ENCODE results near the gene PLK2.

Gene PLK2

GRCh38 chr5:58460002-58460731, at the start of gene PLK2:
Gene PLK2 (minus strand): TSS chr5:58460086. CDS start chr5:58459959, 127 bp downstream.
- intact Hi-C loops (cut with DNase I): loop anchor here (1.0 to 5.0 kb wide), 4 partner anchors 573 to 1161 kb away; no protein-coding TSS in a partner anchor
- peak; percentile 92 to 100 (median 98) for DNase-seq

- intact Hi-C loops (cut with DNase I): no loop called here
- no peak for DNase-seq
Measured at GRCh38 chr5:58507715-58508114, 47.8 kb upstream of the PLK2 start.

GRCh38 chr5:58505971-58506640, 46.2 kb upstream of the PLK2 start:
- intact Hi-C loops (cut with DNase I): no loop called here
- DNase-seq: no peak

DNA sequence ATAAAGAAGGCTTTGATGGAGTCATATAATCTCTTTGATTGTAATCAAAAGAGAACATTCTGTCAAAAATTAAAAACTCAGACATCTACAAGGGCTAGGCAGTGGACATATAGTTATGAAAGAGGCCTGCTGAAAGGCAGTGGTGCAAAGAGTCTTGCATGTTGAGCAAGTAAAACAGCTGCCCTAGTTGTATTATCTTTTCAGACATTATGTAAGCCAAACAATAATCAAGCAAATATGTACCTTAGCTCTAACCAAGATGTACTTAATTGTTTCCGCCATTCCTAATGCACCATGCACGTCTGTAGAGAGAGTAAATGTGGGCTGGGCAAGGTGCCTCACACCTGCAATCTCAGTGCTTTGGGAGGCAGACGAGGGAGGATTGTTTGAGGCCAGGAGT, 45.6 kb upstream of the PLK2 start:
- intact Hi-C loops (cut with DNase I): no loop called here
- no peak for DNase-seq

- intact Hi-C loops (cut with DNase I): no loop called here
- no peak for DNase-seq
Measured at GRCh38 chr5:58504766-58505165, 44.9 kb upstream of the PLK2 start.

GRCh38 chr5:58503390-58504046, 43.6 kb upstream of the PLK2 start:
- no peak for DNase-seq
- intact Hi-C loops (cut with DNase I): no loop called here

DNA sequence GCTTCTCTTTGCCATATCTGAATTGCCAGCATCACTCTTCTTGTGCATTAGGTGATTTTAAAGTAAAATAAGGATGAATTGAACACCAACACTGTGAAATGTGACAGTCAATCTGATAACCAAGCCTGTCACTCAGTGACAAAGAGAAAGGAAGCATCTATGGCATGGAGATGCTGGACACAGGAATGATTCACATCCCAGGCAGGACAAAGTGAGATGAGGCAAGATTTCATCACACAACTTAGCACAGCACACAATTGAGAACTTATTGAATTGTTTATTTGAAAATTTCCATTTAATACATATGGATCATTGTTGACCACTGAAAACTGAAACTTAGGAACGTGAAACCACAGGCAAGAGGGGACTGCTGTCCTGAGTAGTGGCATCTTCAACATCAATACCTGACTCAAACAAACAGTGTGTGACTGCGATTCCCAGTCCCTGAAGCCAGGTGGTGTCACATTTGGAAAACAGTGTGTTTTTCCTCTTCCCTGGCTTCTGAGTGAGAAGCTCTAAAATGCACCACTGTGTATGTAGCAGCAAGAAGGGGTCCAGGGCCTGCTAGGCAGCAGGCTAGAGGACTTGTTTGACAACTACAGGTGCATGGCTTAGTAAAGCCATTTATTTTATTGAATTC, 42.0 kb upstream of the PLK2 start:
- intact Hi-C loops (cut with DNase I): no loop called here
- DNase-seq: no peak

- no peak for DNase-seq
- intact Hi-C loops (cut with DNase I): loop anchor here (2.0 kb wide), 1 partner anchor 351 kb away; no protein-coding TSS in a partner anchor
Measured at GRCh38 chr5:58499941-58500340, 40.1 kb upstream of the PLK2 start.

DNA sequence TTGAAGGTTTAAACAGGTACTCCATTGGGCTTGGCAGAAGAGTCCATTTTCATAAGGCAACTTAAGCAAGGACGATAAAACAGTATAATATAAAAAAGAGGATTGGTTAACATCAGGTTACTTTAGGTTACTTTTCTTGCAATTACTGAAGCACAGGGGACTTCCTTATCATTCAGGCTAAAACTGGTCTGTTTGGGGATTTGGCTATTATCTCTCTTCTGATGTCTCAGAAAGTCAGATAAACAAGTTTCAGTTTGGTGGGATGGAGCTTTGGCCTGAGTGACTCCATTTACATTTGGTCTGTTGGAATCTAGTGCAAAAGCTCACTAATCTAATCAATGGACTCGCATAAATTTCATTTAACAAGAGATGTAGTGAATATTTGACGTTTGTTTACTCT, 39.3 kb upstream of the PLK2 start:
- intact Hi-C loops (cut with DNase I): loop anchor here (2.0 kb wide), 1 partner anchor 352 kb away; no protein-coding TSS in a partner anchor

DNA sequence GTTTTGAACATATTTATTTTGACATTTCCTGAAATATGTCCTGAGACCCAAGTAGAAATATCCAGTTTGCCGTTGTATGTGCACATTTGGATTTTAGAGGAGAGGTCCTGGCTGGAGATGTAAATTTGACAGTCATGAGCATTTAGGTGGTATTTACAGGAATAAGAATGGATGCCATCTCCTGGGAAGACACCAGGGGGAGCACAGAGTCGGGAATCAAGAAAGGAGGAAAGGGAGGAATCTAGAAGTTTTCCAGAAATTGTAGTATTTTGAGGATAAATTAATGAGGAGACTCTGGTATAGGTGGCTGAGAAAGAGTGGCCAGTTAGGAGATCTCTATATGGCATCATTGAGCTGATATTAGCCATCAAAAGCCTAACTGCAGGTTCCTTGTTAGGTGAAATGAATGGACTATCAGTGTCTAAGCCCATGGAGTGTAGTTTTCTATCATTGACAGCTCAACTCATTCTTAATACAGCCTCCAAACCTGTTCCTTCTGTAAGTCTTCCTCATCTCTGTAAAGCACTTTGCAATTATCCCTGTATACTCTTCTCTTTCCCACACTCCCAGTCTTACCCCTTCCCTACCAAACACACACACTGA, 38.6 kb upstream of the PLK2 start:
- peak in 6 of 10 donors; percentile 20 to 73 (median 38) for DNase-seq
- intact Hi-C loops (cut with DNase I): loop anchor here (2.0 kb wide), 1 partner anchor 352 kb away; no protein-coding TSS in a partner anchor

More for the DNA sequence above, 39.3 kb upstream of the PLK2 start:
- no peak for DNase-seq

GRCh38 chr5:58497921-58498320, 38.0 kb upstream of the PLK2 start:
- intact Hi-C loops (cut with DNase I): loop anchor here (2.0 kb wide), 1 partner anchor 353 kb away; no protein-coding TSS in a partner anchor
- DNase-seq: no peak

DNA sequence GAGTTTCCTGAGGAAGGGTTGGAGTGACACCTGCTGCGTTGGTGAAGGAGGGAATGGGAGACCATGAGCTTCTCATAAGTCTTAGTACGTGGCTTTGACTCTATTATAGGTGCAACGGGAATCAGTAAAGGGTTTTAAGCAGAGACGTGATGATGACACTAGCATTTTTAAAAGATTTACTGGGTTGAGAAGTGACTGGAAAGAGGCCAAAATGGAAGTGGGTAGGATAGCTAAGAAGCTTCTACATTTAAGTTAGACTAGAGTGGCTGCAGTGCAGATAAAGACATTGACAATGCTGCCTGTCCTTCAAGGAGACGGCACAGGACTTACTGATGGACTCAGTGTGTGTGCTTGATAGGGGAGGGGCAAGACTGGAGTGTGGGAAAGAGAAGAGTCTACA, 37.5 kb upstream of the PLK2 start:
- no peak for DNase-seq
- intact Hi-C loops (cut with DNase I): no loop called here

- intact Hi-C loops (cut with DNase I): no loop called here
- no peak for DNase-seq
Measured at GRCh38 chr5:58496488-58496887, 36.6 kb upstream of the PLK2 start.

- intact Hi-C loops (cut with DNase I): no loop called here
- DNase-seq: no peak
Measured at GRCh38 chr5:58493141-58493540, 33.3 kb upstream of the PLK2 start.

- intact Hi-C loops (cut with DNase I): no loop called here
- no peak for DNase-seq
Measured at GRCh38 chr5:58491216-58491892, 31.5 kb upstream of the PLK2 start, which contains the start of gene GAPT. Gene GAPT (plus strand): TSS chr5:58491435. CDS start chr5:58494537, 3,102 bp downstream.

DNA sequence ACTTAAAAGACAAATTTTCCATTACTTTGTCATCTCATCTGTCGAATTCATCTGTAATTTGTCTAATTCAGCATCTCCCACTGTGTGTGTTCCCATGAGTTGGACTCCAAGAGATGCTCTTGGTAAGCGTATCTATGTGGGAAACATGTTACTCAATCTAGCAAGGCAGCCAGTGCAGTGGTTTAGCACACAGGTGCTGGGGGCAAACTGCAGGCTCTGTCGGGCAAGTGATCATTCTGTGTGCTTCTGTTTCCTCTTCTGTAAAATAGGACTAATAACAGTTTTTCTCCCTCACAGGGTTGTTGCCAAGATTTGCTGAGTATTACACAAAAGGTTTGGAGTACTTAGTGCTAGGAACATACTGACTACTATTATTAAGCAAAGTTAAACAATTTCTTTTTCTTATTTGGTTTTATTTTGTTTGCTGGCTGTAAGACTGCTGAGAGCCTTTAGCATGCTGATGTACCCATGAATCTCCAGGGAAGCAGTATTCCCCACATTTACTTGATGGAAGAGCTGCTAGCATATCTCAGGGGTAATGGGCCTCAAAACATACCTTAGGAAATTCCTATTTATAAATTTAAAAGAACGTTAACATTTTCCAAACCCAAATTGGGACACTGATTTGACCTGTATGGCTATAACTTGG, 30.6 kb upstream of the PLK2 start:
- intact Hi-C loops (cut with DNase I): no loop called here
- no peak for DNase-seq

DNA sequence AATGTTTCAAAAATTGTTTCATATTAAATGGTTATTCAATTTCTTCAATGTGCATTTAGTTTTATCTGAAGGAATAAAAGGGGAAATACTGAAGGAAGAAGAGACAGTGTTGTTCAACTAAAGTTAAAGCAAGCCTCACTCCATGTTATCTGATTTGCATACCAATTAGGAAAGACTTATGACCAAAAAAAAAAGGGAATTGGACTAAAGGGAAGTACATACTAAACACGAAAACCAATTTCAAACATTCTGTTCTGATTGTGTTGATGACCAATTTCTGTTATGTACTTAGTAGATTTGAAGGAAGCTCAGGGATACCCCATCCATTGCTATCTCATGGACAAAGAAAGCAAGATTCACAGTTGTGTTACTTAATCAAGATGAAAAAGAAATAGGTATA, 26.4 kb upstream of the PLK2 start:
- DNase-seq: no peak
- intact Hi-C loops (cut with DNase I): no loop called here

DNA sequence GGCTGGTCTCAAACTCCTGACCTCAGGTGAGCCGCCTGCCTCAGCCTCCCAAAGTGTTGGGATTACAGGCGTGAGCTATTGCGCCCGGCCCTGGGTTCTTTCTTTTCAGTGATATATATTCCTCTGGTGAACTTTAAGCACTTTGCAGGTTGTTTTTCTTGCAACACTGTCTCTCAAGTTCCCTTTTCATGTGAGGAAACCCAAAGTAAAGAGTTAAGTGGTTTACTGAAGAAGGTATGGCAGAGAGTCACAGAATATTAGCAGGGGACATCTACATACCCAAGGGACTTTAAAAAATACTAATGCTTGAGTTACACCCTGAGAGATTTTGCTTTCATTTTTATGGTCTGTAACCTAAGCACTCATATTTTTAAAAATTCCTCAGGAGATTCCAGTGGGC, 24.6 kb upstream of the PLK2 start:
- DNase-seq: no peak
- intact Hi-C loops (cut with DNase I): no loop called here

GRCh38 chr5:58482536-58482935, 22.6 kb upstream of the PLK2 start:
- intact Hi-C loops (cut with DNase I): no loop called here
- no peak for DNase-seq

Measured in posterior cingulate gyrus (tissue), 11 donors.